Karpas-422 (cell line): ENCODE measurements around the gene MRPS10. TPM values are rescaled to one million over a fixed set of nuclear protein-coding genes. Genes with fewer than 3 reads are reported as not detected.

Source experiments
- DNase-seq: peaks from one replicate; pipeline ENCODE4 v3.0.0-alpha.2; 2015
- H2AFZ ChIP-seq: fragments of 200-600 bp; sonication (generic); 2 replicates; pipeline ENCODE4 v1.6.1; 2014; ENCODE audit warnings: antibody characterized with exemption, low read length, mixed read lengths
- H3K27ac ChIP-seq: fragments of 200-600 bp; sonication (generic); 2 replicates; pipeline ENCODE4 v1.5.1; 2014; ENCODE audit warnings: mild to moderate bottlenecking, low read length, moderate library complexity
- H3K27me3 ChIP-seq: fragments of 200-600 bp; sonication (generic); 2 replicates; pipeline ENCODE4 v1.6.1; 2014; ENCODE audit warnings: low read length, mixed read lengths
- H3K36me3 ChIP-seq: fragments of 200-600 bp; sonication (generic); 2 replicates; pipeline ENCODE4 v1.6.1; 2014; ENCODE audit warnings: low read length, mixed read lengths; ENCODE audit not compliant: insufficient read depth
- H3K4me1 ChIP-seq: fragments of 200-600 bp; sonication (generic); 2 replicates; pipeline ENCODE4 v1.6.1; 2014; ENCODE audit warnings: mild to moderate bottlenecking, low read length, mixed read lengths
- H3K4me2 ChIP-seq: fragments of 200-600 bp; sonication (generic); 2 replicates; pipeline ENCODE4 v1.6.1; 2014; ENCODE audit warnings: low read length, low read depth, mild to moderate bottlenecking; ENCODE audit not compliant: poor library complexity, severe bottlenecking
- H3K4me3 ChIP-seq: fragments of 200-600 bp; sonication (generic); 2 replicates; pipeline ENCODE4 v1.5.1; 2014; ENCODE audit warnings: mild to moderate bottlenecking, antibody characterized with exemption, low read length, mixed read lengths
- H3K79me2 ChIP-seq: fragments of 200-600 bp; sonication (generic); 2 replicates; pipeline ENCODE4 v1.6.1; 2014; ENCODE audit warnings: mild to moderate bottlenecking, low read length, mixed read lengths
- H3K9ac ChIP-seq: fragments of 200-600 bp; sonication (generic); 2 replicates; pipeline ENCODE4 v1.6.0; 2014; ENCODE audit warnings: low read length
- H3K9me2 ChIP-seq: fragments of 200-600 bp; sonication (generic), shearing (Covaris generic); replicated peaks from 2 replicates; pipeline ENCODE4 v1.6.0; 2014; ENCODE audit warnings: mild to moderate bottlenecking, low read length, moderate library complexity; ENCODE audit not compliant: insufficient read depth
- H3K9me3 ChIP-seq: fragments of 300-700, 200-600 bp; sonication (generic); 2 replicates; pipeline ENCODE4 v1.6.1; 2014; ENCODE audit warnings: low read length, mixed read lengths
- H4K20me1 ChIP-seq: fragments of 200-600 bp; sonication (generic); 2 replicates; pipeline ENCODE4 v1.6.1; 2014; ENCODE audit warnings: mild to moderate bottlenecking, antibody characterized with exemption, low read length, low read depth; ENCODE audit not compliant: insufficient read depth
- total RNA-seq: library from RNA; depleted of rRNA; stranded (reverse); fragments of >200 nt; shearing (Covaris generic); gene quantifications from 2 replicates; pipeline ENCODE4 v1.2.3, GENCODE V29; 2014; ENCODE audit warnings: low replicate concordance

The MRPS10 gene
- total RNA-seq, 1 experiment from 2014 or later, result 54.2 TPM

DNA sequence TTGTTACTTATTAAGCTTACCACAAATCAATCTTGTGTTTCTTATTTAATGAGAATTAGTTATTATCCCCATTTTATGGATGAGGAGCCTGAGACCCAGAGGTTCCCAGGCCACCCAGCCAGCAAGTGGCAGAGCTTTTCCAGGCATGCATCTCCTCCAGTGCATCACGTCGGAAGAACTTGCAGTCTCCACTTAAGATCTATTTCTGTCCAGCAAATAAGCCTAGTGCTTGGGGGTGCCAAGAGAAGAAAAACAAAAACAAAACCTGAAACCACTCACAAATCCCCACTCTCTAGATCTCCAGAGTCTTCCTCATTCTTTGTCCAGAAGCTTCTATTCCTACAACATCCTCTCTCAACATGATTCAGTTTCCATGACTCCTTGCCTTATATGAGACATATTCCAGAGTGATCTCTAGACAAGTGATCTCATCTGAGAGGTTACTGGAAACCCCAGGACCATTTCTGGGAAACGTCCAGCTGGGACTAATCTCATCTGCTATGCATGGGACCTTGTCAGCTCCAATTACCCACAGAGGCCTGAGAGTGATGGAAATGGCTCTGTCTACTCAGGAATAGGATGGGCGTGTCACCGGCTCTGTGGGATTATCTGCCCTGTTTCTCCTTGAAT is 27.0 kb downstream of the MRPS10 start:
- no peak for DNase-seq
- no peak overlapping the region for H3K4me3 ChIP-seq
- no peak overlapping the region for H3K9ac ChIP-seq
- no peak overlapping the region for H2AFZ ChIP-seq
- no peaks in the 10 kb centered on the region for H3K36me3 ChIP-seq
- peaks cover 2% of the 10 kb centered on the region for H3K4me1 ChIP-seq
- H3K4me2 ChIP-seq, result no peak overlapping the region
- H3K9me2 ChIP-seq, result no peaks in the 10 kb centered on the region
- no peak overlapping the region for H3K27ac ChIP-seq
- H3K9me3 ChIP-seq, result no peaks in the 10 kb centered on the region
- no peaks in the 10 kb centered on the region for H4K20me1 ChIP-seq
- H3K79me2 ChIP-seq, result no peaks in the 10 kb centered on the region
- no peaks in the 10 kb centered on the region for H3K27me3 ChIP-seq

DNA sequence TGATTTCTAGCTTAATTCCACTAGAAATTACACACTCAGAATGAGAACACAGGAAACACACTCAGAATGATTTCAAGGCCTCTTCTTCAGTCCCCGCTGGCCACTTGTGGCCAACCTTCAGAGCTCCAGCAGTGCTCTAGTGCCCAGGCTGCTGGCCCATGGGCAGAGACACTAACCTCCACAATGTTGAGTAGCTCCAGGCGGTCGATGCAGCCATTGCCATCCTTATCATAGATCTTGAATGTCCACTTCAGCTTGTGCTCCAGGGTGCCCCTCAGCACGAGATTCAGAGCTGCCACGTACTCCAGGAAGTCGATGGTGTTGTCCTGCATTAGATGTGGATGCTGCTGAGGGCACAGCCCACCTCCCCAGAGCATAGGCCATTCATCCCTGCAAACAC is 29.3 kb downstream of the MRPS10 start:
- no peak for DNase-seq
- Histone ChIP-seq H3K9me2 (no peaks in the 10 kb centered on the region), H3K4me1 (no peaks in the 10 kb centered on the region), H3K36me3 (no peaks in the 10 kb centered on the region), H3K4me2 (no peak overlapping the region), H3K9me3 (no peaks in the 10 kb centered on the region), H4K20me1 (no peaks in the 10 kb centered on the region), H3K79me2 (no peaks in the 10 kb centered on the region), H3K4me3 (no peak overlapping the region), H3K27ac (no peak overlapping the region), H2AFZ (no peak overlapping the region), H3K9ac (no peak overlapping the region), H3K27me3 (no peaks in the 10 kb centered on the region)

DNA sequence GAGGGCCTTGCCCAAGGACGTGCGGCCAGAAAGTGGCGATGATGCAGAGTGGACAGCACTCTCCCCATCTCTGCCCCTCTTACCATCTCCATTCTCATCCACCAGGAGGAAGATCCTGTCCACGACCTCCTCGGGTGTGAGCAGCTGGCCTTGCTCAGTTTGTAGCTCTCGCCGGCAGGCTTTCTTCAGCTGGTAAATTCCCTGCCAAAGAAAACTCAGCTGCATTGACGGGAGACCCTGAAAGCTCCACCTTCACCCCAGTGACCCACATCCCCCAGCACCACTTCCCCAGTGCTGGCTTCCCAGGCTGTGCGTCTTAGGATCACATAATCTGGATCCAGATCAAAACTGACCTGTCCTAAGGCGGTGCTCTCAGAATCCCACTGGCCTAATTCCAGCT is 32.1 kb downstream of the MRPS10 start:
- Histone ChIP-seq H3K9me3 (no peaks in the 10 kb centered on the region), H3K9me2 (no peaks in the 10 kb centered on the region), H2AFZ (no peak overlapping the region), H3K36me3 (no peaks in the 10 kb centered on the region), H4K20me1 (no peaks in the 10 kb centered on the region), H3K4me1 (no peaks in the 10 kb centered on the region), H3K9ac (no peak overlapping the region), H3K4me2 (no peak overlapping the region), H3K27ac (no peak overlapping the region), H3K4me3 (no peak overlapping the region), H3K79me2 (no peaks in the 10 kb centered on the region), H3K27me3 (no peaks in the 10 kb centered on the region)
- DNase-seq, result no peak

DNA sequence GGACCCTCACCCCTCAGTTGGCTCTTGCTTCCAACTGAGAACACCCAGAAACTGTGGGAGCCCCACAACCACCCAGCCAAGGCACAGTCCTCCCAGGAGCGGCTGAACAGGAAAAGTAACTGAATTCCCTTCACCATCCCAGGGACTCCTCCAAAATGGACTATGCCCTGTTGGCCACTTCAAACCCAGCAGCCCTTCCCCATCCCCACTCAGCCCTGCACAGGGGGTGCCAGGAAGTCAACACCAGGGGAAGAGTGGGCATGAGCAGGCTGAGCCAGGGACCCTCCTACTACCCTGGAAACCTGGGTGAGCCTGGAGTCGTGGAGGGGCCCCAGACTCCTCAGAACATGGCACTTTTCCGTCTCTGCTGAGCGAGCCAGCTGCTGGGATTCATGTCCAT is 33.2 kb downstream of the MRPS10 start:
- no peak overlapping the region for H2AFZ ChIP-seq
- H3K4me3 ChIP-seq, result no peak overlapping the region
- no peaks in the 10 kb centered on the region for H3K4me1 ChIP-seq
- H3K27ac ChIP-seq, result no peak overlapping the region
- H3K9me3 ChIP-seq, result no peaks in the 10 kb centered on the region
- no peaks in the 10 kb centered on the region for H4K20me1 ChIP-seq
- no peak for DNase-seq
- H3K4me2 ChIP-seq, result no peak overlapping the region
- H3K36me3 ChIP-seq, result no peaks in the 10 kb centered on the region
- no peaks in the 10 kb centered on the region for H3K27me3 ChIP-seq
- no peak overlapping the region for H3K9ac ChIP-seq
- H3K9me2 ChIP-seq, result no peaks in the 10 kb centered on the region
- no peaks in the 10 kb centered on the region for H3K79me2 ChIP-seq

DNA sequence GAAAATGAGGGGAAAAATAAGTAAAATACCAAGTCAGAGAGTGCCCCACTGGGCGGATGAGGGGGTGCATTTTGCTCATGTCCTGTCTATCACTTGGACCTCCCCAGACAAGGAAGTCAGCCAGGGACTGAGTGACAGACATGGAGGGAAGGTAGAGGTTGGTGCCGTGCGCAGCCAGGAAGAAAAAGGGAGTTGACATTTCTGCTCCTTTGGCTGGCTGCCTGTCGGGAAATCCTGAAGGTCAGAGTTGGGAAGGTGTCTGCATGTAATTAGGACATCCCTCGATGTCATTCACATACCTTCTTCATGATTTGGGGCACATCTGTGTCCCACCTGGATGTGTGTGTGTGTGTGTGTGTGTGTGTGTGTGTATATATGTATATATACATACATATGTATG is 35.6 kb downstream of the MRPS10 start:
- no peak overlapping the region for H3K4me2 ChIP-seq
- peaks cover 11% of the 10 kb centered on the region for H3K4me1 ChIP-seq
- H3K79me2 ChIP-seq, result no peaks in the 10 kb centered on the region
- H4K20me1 ChIP-seq, result no peaks in the 10 kb centered on the region
- H3K9me2 ChIP-seq, result no peaks in the 10 kb centered on the region
- H3K4me3 ChIP-seq, result no peak overlapping the region
- H3K9ac ChIP-seq, result no peak overlapping the region
- no peaks in the 10 kb centered on the region for H3K27me3 ChIP-seq
- no peak overlapping the region for H3K27ac ChIP-seq
- no peak for DNase-seq
- no peaks in the 10 kb centered on the region for H3K9me3 ChIP-seq
- no peaks in the 10 kb centered on the region for H3K36me3 ChIP-seq
- H2AFZ ChIP-seq, result no peak overlapping the region

DNA sequence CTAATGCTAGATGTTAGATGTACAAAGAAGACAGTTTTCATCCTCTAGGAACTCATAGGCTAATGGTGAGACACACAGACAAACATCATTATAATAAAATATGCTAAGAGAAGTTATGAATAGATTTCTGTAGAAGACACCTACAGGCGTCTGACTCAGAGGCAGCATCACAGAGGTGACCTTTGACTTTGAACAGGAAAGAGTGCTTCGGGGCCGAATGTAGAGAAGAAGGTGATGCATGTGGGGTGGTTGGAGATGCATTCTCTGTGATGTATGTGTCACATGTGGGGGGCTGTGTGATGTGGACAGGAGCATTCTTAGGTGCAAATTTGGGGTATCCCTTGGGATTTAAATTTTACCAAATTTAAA is 37.7 kb downstream of the MRPS10 start:
- H3K36me3 ChIP-seq, result no peaks in the 10 kb centered on the region
- H3K27ac ChIP-seq, result no peak overlapping the region
- DNase-seq, result no peak
- H3K4me1 ChIP-seq, result peaks cover 17% of the 10 kb centered on the region
- H3K27me3 ChIP-seq, result no peaks in the 10 kb centered on the region
- no peaks in the 10 kb centered on the region for H4K20me1 ChIP-seq
- no peaks in the 10 kb centered on the region for H3K79me2 ChIP-seq
- H3K4me3 ChIP-seq, result no peak overlapping the region
- H3K9me3 ChIP-seq, result no peaks in the 10 kb centered on the region
- H3K4me2 ChIP-seq, result no peak overlapping the region
- no peak overlapping the region for H2AFZ ChIP-seq
- no peak overlapping the region for H3K9ac ChIP-seq
- no peaks in the 10 kb centered on the region for H3K9me2 ChIP-seq

DNA sequence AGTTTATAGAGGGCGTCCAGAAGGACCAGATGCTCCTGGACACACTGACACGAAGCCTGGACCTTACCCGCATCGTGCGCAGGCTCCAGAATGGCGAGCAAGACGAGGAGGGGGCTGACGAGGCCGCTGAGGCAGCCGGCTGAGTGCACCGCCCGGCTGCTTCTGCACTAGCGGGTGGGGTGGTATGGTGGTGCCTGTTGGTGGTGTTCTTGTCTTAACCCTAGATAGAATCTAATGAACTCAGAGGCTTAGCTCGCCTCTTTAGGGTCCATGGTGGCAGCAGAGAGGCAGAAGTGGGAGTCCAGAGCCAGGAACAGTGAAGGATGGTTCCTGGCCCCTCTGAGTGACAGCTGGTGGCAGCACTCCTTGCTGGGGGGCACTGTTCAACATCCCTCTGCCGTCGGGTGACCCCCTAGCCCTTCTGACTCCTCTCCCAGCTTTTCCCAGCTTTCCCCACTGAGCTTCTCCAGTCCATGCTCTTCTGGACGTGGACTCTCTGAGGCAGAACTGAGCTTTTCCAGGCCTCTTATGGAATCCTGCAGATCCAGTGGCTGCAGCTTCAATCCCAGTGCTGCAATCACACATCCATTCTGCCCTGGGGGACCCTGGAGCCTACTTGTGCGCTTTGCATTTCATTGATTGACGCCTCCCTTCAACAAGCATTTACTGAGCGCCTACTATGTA is 38.3 kb downstream of the MRPS10 start:
- no peak overlapping the region for H3K4me3 ChIP-seq
- no peaks in the 10 kb centered on the region for H3K79me2 ChIP-seq
- no peak overlapping the region for H3K9ac ChIP-seq
- no peaks in the 10 kb centered on the region for H3K27me3 ChIP-seq
- H3K4me1 ChIP-seq, result peaks cover 17% of the 10 kb centered on the region
- no peaks in the 10 kb centered on the region for H3K36me3 ChIP-seq
- no peaks in the 10 kb centered on the region for H3K9me2 ChIP-seq
- H3K4me2 ChIP-seq, result no peak overlapping the region
- H2AFZ ChIP-seq, result no peak overlapping the region
- H3K27ac ChIP-seq, result no peak overlapping the region
- H3K9me3 ChIP-seq, result no peaks in the 10 kb centered on the region
- no peaks in the 10 kb centered on the region for H4K20me1 ChIP-seq
- DNase-seq, result no peak

DNA sequence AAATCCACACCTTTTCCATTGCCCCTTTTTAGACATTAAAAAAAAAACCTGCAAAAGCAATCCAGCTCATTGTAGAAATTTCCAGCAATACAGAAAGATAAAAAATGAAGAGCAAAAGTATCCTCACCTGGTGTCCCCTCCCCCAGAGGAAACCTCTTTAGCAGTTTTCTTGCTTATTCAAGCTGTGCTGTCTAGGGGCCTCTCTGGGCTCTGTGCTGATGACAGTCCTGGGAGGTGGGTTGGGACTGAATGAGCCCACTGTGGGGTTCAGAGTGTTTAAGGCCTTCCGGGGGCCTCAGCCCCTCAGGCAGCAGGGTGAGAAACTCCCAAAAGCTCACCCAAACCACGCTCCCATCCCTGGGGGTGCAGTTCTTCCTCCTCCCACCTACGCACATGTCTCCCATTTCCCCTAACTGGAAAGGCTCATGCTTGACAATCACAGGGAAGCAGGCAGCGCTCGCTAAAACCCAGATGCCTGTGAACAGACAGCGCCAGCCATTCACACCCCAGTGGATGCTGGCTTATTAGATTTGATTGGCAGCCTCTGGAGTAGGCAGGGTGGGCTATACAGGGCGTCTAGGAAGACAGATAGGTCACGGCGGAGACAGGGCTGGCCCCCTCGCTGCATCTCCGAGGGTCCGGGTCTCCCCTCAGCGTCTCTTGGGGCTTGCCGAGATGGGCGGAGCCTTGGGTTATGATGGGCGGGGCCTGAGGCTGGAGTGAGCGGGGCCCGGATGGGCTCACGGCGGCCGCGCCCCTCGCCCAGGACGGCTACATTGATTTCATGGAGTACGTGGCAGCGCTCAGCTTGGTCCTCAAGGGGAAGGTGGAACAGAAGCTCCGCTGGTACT is 39.9 kb downstream of the MRPS10 start:
- H3K36me3 ChIP-seq, result no peaks in the 10 kb centered on the region

More for the DNA sequence above, 39.9 kb downstream of the MRPS10 start:
- no peaks in the 10 kb centered on the region for H3K9me2 ChIP-seq
- peaks cover 17% of the 10 kb centered on the region for H3K4me1 ChIP-seq
- peak overlapping the region; percentile 19; the same call in 1 of the 2 replicates for H3K4me3 ChIP-seq
- no peaks in the 10 kb centered on the region for H3K27me3 ChIP-seq
- H3K9me3 ChIP-seq, result no peaks in the 10 kb centered on the region
- H2AFZ ChIP-seq, result no peak overlapping the region
- DNase-seq, result no peak
- no peak overlapping the region for H3K9ac ChIP-seq
- H3K27ac ChIP-seq, result peak overlapping the region; percentile 62; the same call in 1 of the 2 replicates
- no peaks in the 10 kb centered on the region for H4K20me1 ChIP-seq
- H3K4me2 ChIP-seq, result peak overlapping the region; percentile 56
- no peaks in the 10 kb centered on the region for H3K79me2 ChIP-seq
